HepG2 (cell line): Measurements from ENCODE around the gene NCOA6. TPM values are rescaled to one million over a fixed set of nuclear protein-coding genes. Genes with fewer than 3 reads are reported as not detected.

Experiments
- CBX1 ChIP-seq: IDR thresholded peaks from one replicate; pipeline ENCODE4 v1.6.1; 2016; ENCODE audit warnings: antibody characterized with exemption, low read depth
- CEBPG ChIP-seq: IDR thresholded peaks from 2 replicates; pipeline ENCODE4 v1.6.1; 2016
- GZF1 ChIP-seq: sonication (generic); formaldehyde crosslinking; IDR thresholded peaks from 2 replicates; pipeline ENCODE4 v1.5.1; 2020; ENCODE audit warnings: mild to moderate bottlenecking, missing genetic modification reagents
- MATR3 ChIP-seq: sonication (generic); formaldehyde crosslinking; IDR thresholded peaks from 2 replicates; pipeline ENCODE4 v1.4.0; 2020; ENCODE audit warnings: missing genetic modification reagents
- MEIS2 ChIP-seq: sonication (generic); formaldehyde crosslinking; IDR thresholded peaks from 2 replicates; pipeline ENCODE4 v1.9.0; 2021; ENCODE audit warnings: mild to moderate bottlenecking, missing genetic modification reagents
- NONO ChIP-seq, 2 experiments: fragments of 450-650 bp in 1 of 2; sonication (generic) in 1 of 2; formaldehyde crosslinking in 1 of 2; IDR thresholded peaks in 1 of 2; conservative IDR thresholded peaks in 1 of 2; 2 replicates each; pipeline versions ENCODE4 v1.6.1 to v1.8.0; 2017 to 2022; ENCODE audit warnings: mild to moderate bottlenecking in 1 of 2, missing genetic modification reagents in 1 of 2, moderate library complexity in 1 of 2
- RFXAP ChIP-seq: sonication (generic); formaldehyde crosslinking; IDR thresholded peaks from 2 replicates; pipeline ENCODE4 v1.4.0; 2020; ENCODE audit warnings: missing genetic modification reagents, borderline replicate concordance
- SAFB2 ChIP-seq: sonication (generic); formaldehyde crosslinking; IDR thresholded peaks from 2 replicates; pipeline ENCODE4 v1.5.1; 2020; ENCODE audit warnings: missing genetic modification reagents, low read depth, mild to moderate bottlenecking, borderline replicate concordance
- ZFX ChIP-seq: sonication (generic); formaldehyde crosslinking; IDR thresholded peaks from 2 replicates; pipeline ENCODE4 v1.4.0; 2020; ENCODE audit warnings: mild to moderate bottlenecking, low read depth, missing genetic modification reagents, moderate library complexity
- ZNF317 ChIP-seq: sonication (generic); formaldehyde crosslinking; IDR thresholded peaks from 2 replicates; pipeline ENCODE4 v1.5.0; 2020; ENCODE audit warnings: mild to moderate bottlenecking, missing genetic modification reagents
- ZNF614 ChIP-seq: IDR thresholded peaks from 2 replicates; pipeline ENCODE4 v1.6.1; 2018; ENCODE audit warnings: missing biosample characterization, missing genetic modification reagents, inconsistent platforms, borderline replicate concordance
- ZNF761 ChIP-seq: sonication (generic); formaldehyde crosslinking; conservative IDR thresholded peaks from 2 replicates; pipeline ENCODE4 v1.4.0; 2020; ENCODE audit warnings: mild to moderate bottlenecking, missing genetic modification reagents
- polyA plus RNA-seq, 8 experiments: library from polyadenylated mRNA; depleted of rRNA in 3 of 8; stranded (reverse) in 7 of 8; unstranded in 1 of 8; fragments of >200 nt; fragmentation: Illumina TruSeq in 4 of 8; extraction: Trizol in 4 of 8; gene quantifications; 2 replicates each; pipeline versions ENCODE4 v1.2.1 to v1.2.3, GENCODE V29; 2011 to 2016; ENCODE audit warnings: low read depth in 4 of 8, missing spikeins in 1 of 8, mixed read lengths in 1 of 8; ENCODE audit not compliant: insufficient read depth in 1 of 8
- total RNA-seq, 5 experiments: library from RNA; depleted of rRNA; stranded (reverse); fragments of >200 nt; fragmentation: Illumina TruSeq; extraction: Trizol; gene quantifications; 2 replicates each; pipeline ENCODE4 v1.2.3, GENCODE V29; 2016; ENCODE audit warnings: low read depth in 1 of 5
- TF ChIP-seq, protein P1 (sequence below): sonication (generic); formaldehyde crosslinking; IDR thresholded peaks from 2 replicates; pipeline ENCODE4 v1.4.0; 2020; ENCODE audit warnings: missing genetic modification reagents
- TF ChIP-seq, protein P2 (sequence below): sonication (generic); formaldehyde crosslinking; IDR thresholded peaks from 2 replicates; pipeline ENCODE4 v1.4.0; 2020; ENCODE audit warnings: missing genetic modification reagents
- TF ChIP-seq, protein P3 (sequence below): sonication (generic); formaldehyde crosslinking; IDR thresholded peaks from 2 replicates; pipeline ENCODE4 v1.8.0; 2022; ENCODE audit warnings: missing genetic modification reagents, mild to moderate bottlenecking, borderline replicate concordance
- TF ChIP-seq, protein P4 (sequence below): sonication (generic); formaldehyde crosslinking; IDR thresholded peaks from 2 replicates; pipeline ENCODE4 v1.5.1; 2020; ENCODE audit warnings: mild to moderate bottlenecking, missing genetic modification reagents, moderate library complexity
- TF ChIP-seq, protein P5 (sequence below): sonication (generic); formaldehyde crosslinking; IDR thresholded peaks from 2 replicates; pipeline ENCODE4 v1.4.0; 2020; ENCODE audit warnings: missing genetic modification reagents, borderline replicate concordance

NCOA6 gene
- total and polyA plus RNA-seq, 2 of the 13 experiments (the other 11 are each of a cell fraction or from before 2014, with no cell fraction given): 11.2 to 29.3 TPM

DNA sequence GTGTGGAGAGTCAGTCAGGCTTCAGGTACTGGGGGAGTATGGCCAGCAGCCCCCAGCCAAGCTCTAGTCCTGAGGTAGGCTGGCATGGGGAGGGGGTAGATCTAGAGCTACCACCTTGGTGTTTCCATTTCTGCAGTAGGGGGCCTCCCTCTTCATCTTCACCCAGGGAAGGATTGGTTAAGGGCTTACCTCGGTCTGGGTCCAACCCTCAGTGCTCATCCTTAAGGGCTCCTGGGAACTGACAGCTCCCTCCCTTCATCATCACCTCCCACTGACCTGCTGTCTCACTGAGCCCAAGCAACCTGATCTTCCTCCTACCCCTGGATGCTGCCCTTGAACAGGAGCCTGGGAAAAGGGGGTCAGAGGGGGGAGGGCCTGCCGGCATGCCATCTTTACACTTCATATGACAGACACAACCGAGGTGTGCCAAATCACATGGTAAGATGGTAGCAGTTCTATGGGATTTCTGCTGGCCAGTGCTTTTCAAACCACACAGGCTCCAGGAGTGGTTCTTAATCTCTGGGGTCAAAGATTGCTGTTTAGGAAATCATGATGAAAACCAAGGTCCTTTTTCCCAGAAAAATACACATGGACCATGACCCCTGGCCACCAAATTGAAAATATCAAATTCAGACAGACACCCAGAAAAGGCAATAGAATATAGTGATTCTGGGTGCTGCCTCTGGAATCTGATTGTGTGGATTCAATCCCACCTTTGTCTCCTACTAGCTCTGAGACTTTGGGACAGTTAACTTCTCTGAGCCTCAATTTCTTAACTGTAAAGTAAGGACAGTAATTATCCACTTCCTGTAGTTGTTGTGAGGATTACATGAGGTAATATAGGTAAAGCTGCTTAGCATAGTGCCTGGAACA lies 118.3 kb downstream of the NCOA6 start (continued):
- TF ChIP-seq SAFB2 (CRISPR knock-in tag) (peak; percentile 21; the same call in 1 of the 2 replicates), ZNF317 (CRISPR knock-in tag) (no peak), CBX1 (no peak), CEBPG (CRISPR knock-in tag) (peak; percentile 67), GZF1 (CRISPR knock-in tag) (peak; percentile 20; the same call in 1 of the 2 replicates), RFXAP (CRISPR knock-in tag) (peak; percentile 28; the same call in 1 of the 2 replicates), ZFX (CRISPR knock-in tag) (peak; percentile 21; the same call in 1 of the 2 replicates), NONO (IDR thresholded peaks at IDR 0.05) (no peak), NONO (CRISPR knock-in tag; conservative IDR thresholded peaks at IDR 0.05) (peak; percentile 57), ZNF614 (CRISPR knock-in tag) (no peak; the same call in 1 of the 2 replicates), ZNF761 (CRISPR knock-in tag) (0 out of 2 replicates have a peak, but pooled peaks have one; percentile 25), MATR3 (CRISPR knock-in tag) (no peak), MEIS2 (CRISPR knock-in tag) (0 out of 2 replicates have a peak, but pooled peaks have one; percentile 63)
- TF ChIP-seq, protein P1, sequence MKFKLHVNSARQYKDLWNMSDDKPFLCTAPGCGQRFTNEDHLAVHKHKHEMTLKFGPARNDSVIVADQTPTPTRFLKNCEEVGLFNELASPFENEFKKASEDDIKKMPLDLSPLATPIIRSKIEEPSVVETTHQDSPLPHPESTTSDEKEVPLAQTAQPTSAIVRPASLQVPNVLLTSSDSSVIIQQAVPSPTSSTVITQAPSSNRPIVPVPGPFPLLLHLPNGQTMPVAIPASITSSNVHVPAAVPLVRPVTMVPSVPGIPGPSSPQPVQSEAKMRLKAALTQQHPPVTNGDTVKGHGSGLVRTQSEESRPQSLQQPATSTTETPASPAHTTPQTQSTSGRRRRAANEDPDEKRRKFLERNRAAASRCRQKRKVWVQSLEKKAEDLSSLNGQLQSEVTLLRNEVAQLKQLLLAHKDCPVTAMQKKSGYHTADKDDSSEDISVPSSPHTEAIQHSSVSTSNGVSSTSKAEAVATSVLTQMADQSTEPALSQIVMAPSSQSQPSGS (CRISPR knock-in tag): peak; percentile 53; the same call in 1 of the 2 replicates
- TF ChIP-seq, protein P2, sequence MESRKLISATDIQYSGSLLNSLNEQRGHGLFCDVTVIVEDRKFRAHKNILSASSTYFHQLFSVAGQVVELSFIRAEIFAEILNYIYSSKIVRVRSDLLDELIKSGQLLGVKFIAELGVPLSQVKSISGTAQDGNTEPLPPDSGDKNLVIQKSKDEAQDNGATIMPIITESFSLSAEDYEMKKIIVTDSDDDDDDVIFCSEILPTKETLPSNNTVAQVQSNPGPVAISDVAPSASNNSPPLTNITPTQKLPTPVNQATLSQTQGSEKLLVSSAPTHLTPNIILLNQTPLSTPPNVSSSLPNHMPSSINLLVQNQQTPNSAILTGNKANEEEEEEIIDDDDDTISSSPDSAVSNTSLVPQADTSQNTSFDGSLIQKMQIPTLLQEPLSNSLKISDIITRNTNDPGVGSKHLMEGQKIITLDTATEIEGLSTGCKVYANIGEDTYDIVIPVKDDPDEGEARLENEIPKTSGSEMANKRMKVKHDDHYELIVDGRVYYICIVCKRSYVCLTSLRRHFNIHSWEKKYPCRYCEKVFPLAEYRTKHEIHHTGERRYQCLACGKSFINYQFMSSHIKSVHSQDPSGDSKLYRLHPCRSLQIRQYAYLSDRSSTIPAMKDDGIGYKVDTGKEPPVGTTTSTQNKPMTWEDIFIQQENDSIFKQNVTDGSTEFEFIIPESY (CRISPR knock-in tag): no peak
- TF ChIP-seq, protein P3, sequence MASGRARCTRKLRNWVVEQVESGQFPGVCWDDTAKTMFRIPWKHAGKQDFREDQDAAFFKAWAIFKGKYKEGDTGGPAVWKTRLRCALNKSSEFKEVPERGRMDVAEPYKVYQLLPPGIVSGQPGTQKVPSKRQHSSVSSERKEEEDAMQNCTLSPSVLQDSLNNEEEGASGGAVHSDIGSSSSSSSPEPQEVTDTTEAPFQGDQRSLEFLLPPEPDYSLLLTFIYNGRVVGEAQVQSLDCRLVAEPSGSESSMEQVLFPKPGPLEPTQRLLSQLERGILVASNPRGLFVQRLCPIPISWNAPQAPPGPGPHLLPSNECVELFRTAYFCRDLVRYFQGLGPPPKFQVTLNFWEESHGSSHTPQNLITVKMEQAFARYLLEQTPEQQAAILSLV: peak; percentile 16; the same call in 1 of the 2 replicates
- TF ChIP-seq, protein P4, sequence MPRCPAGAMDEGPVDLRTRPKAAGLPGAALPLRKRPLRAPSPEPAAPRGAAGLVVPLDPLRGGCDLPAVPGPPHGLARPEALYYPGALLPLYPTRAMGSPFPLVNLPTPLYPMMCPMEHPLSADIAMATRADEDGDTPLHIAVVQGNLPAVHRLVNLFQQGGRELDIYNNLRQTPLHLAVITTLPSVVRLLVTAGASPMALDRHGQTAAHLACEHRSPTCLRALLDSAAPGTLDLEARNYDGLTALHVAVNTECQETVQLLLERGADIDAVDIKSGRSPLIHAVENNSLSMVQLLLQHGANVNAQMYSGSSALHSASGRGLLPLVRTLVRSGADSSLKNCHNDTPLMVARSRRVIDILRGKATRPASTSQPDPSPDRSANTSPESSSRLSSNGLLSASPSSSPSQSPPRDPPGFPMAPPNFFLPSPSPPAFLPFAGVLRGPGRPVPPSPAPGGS (CRISPR knock-in tag): 0 out of 2 replicates have a peak, but pooled peaks have one; percentile 1
- TF ChIP-seq, protein P5, sequence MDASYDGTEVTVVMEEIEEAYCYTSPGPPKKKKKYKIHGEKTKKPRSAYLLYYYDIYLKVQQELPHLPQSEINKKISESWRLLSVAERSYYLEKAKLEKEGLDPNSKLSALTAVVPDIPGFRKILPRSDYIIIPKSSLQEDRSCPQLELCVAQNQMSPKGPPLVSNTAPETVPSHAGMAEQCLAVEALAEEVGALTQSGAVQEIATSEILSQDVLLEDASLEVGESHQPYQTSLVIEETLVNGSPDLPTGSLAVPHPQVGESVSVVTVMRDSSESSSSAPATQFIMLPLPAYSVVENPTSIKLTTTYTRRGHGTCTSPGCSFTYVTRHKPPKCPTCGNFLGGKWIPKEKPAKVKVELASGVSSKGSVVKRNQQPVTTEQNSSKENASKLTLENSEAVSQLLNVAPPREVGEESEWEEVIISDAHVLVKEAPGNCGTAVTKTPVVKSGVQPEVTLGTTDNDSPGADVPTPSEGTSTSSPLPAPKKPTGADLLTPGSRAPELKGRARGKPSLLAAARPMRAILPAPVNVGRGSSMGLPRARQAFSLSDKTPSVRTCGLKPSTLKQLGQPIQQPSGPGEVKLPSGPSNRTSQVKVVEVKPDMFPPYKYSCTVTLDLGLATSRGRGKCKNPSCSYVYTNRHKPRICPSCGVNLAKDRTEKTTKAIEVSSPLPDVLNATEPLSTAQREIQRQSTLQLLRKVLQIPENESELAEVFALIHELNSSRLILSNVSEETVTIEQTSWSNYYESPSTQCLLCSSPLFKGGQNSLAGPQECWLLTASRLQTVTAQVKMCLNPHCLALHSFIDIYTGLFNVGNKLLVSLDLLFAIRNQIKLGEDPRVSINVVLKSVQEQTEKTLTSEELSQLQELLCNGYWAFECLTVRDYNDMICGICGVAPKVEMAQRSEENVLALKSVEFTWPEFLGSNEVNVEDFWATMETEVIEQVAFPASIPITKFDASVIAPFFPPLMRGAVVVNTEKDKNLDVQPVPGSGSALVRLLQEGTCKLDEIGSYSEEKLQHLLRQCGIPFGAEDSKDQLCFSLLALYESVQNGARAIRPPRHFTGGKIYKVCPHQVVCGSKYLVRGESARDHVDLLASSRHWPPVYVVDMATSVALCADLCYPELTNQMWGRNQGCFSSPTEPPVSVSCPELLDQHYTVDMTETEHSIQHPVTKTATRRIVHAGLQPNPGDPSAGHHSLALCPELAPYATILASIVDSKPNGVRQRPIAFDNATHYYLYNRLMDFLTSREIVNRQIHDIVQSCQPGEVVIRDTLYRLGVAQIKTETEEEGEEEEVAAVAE: peak; percentile 43; the same call in 1 of the 2 replicates
